H1 (cell line): ENCODE results near the gene LPP.

ENCODE experiments used
- BRCA1 ChIP-seq: IDR thresholded peaks from 2 replicates; pipeline ENCODE4 v1.6.1; 2012; ENCODE audit warnings: low read depth, low read length, improper control_type of control experiment
- CREB1 ChIP-seq: IDR thresholded peaks from 2 replicates; pipeline ENCODE4 v1.6.1; 2012; ENCODE audit warnings: inconsistent platforms
- EP300 ChIP-seq, 2 experiments: IDR thresholded peaks; 1 replicate in 1 of 2; 2 replicates in 1 of 2; pipeline ENCODE4 v1.6.1; 2011 to 2012; ENCODE audit warnings: low read depth in 2 of 2, low read length in 2 of 2, mild to moderate bottlenecking in 2 of 2, borderline replicate concordance in 1 of 2, inconsistent platforms in 1 of 2, moderate library complexity in 1 of 2
- EZH2 ChIP-seq: fragments of 200-600 bp; sonication (generic); IDR thresholded peaks from 2 replicates; pipeline ENCODE4 v1.7.1; 2012; ENCODE audit warnings: low read depth, mild to moderate bottlenecking, moderate library complexity, low read length, inconsistent platforms; ENCODE audit not compliant: severe bottlenecking
- JUN ChIP-seq: IDR thresholded peaks from 2 replicates; pipeline ENCODE4 v1.6.1; 2011; ENCODE audit warnings: low read depth, mild to moderate bottlenecking, improper control_type of control experiment, low read length
- MAFK ChIP-seq: IDR thresholded peaks from 2 replicates; pipeline ENCODE4 v1.6.1; 2012; ENCODE audit warnings: low read depth, mild to moderate bottlenecking, improper control_type of control experiment, low read length
- POLR2A ChIP-seq, 2 experiments: IDR thresholded peaks; 1 replicate in 1 of 2; 2 replicates in 1 of 2; pipeline ENCODE4 v1.6.1; 2011; ENCODE audit warnings: low read depth in 2 of 2, low read length in 2 of 2, mild to moderate bottlenecking in 2 of 2; ENCODE audit errors: control extremely low read depth in 1 of 2
- POLR2AphosphoS5 ChIP-seq: IDR thresholded peaks from 2 replicates; pipeline ENCODE4 v1.6.1; 2011; ENCODE audit warnings: low read depth, low read length
- RAD21 ChIP-seq, 2 experiments: IDR thresholded peaks in 1 of 2; conservative IDR thresholded peaks in 1 of 2; 2 replicates each; pipeline ENCODE4 v1.6.1; 2011; ENCODE audit warnings: low read depth in 2 of 2, low read length in 2 of 2, improper control_type of control experiment in 1 of 2, inconsistent platforms in 1 of 2, mild to moderate bottlenecking in 1 of 2, moderate library complexity in 1 of 2
- USF2 ChIP-seq: IDR thresholded peaks from 2 replicates; pipeline ENCODE4 v1.6.1; 2011; ENCODE audit warnings: low read length, improper control_type of control experiment
- TF ChIP-seq, protein P1 (sequence below): IDR thresholded peaks from 2 replicates; pipeline ENCODE4 v1.6.1; 2012; ENCODE audit warnings: inconsistent platforms
- TF ChIP-seq, protein P2 (sequence below), 3 experiments: IDR thresholded peaks; 1 replicate in 2 of 3; 2 replicates in 1 of 3; pipeline versions ENCODE4 v1.5.1 to v1.6.1; 2011; ENCODE audit warnings: low read length in 3 of 3, mild to moderate bottlenecking in 3 of 3, inconsistent platforms in 2 of 3, low read depth in 1 of 3, moderate library complexity in 1 of 3; ENCODE audit not compliant: insufficient read depth in 1 of 3; ENCODE audit errors: control extremely low read depth in 1 of 3
- TF ChIP-seq, protein P3 (sequence below): fragments of 300-600 bp; sonication (generic); IDR thresholded peaks from 2 replicates; pipeline ENCODE4 v1.7.1; 2012; ENCODE audit warnings: low read length, moderate library complexity, mild to moderate bottlenecking, inconsistent platforms; ENCODE audit not compliant: insufficient replicate concordance

- TF ChIP-seq RAD21 (IDR thresholded peaks at IDR 0.05 in 1 of 2, conservative IDR thresholded peaks at IDR 0.05 in 1 of 2; ENCODE audit: low read depth in 2 of 2, low read length in 2 of 2) = no peak
- no peak for TF ChIP-seq POLR2A (IDR thresholded peaks at IDR 0.05; ENCODE audit: control extremely low read depth in 1 of 2, low read depth in 2 of 2, low read length in 2 of 2)
- no peak for TF ChIP-seq BRCA1
- TF ChIP-seq POLR2AphosphoS5 = no peak
- TF ChIP-seq, protein P1, sequence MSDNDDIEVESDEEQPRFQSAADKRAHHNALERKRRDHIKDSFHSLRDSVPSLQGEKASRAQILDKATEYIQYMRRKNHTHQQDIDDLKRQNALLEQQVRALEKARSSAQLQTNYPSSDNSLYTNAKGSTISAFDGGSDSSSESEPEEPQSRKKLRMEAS = no peak
- TF ChIP-seq, protein P2, sequence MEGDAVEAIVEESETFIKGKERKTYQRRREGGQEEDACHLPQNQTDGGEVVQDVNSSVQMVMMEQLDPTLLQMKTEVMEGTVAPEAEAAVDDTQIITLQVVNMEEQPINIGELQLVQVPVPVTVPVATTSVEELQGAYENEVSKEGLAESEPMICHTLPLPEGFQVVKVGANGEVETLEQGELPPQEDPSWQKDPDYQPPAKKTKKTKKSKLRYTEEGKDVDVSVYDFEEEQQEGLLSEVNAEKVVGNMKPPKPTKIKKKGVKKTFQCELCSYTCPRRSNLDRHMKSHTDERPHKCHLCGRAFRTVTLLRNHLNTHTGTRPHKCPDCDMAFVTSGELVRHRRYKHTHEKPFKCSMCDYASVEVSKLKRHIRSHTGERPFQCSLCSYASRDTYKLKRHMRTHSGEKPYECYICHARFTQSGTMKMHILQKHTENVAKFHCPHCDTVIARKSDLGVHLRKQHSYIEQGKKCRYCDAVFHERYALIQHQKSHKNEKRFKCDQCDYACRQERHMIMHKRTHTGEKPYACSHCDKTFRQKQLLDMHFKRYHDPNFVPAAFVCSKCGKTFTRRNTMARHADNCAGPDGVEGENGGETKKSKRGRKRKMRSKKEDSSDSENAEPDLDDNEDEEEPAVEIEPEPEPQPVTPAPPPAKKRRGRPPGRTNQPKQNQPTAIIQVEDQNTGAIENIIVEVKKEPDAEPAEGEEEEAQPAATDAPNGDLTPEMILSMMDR (IDR thresholded peaks at IDR 0.05; ENCODE audit: control extremely low read depth in 1 of 3, insufficient read depth in 1 of 3, low read depth in 1 of 3, low read length in 3 of 3) = no peak
- TF ChIP-seq, protein P3, sequence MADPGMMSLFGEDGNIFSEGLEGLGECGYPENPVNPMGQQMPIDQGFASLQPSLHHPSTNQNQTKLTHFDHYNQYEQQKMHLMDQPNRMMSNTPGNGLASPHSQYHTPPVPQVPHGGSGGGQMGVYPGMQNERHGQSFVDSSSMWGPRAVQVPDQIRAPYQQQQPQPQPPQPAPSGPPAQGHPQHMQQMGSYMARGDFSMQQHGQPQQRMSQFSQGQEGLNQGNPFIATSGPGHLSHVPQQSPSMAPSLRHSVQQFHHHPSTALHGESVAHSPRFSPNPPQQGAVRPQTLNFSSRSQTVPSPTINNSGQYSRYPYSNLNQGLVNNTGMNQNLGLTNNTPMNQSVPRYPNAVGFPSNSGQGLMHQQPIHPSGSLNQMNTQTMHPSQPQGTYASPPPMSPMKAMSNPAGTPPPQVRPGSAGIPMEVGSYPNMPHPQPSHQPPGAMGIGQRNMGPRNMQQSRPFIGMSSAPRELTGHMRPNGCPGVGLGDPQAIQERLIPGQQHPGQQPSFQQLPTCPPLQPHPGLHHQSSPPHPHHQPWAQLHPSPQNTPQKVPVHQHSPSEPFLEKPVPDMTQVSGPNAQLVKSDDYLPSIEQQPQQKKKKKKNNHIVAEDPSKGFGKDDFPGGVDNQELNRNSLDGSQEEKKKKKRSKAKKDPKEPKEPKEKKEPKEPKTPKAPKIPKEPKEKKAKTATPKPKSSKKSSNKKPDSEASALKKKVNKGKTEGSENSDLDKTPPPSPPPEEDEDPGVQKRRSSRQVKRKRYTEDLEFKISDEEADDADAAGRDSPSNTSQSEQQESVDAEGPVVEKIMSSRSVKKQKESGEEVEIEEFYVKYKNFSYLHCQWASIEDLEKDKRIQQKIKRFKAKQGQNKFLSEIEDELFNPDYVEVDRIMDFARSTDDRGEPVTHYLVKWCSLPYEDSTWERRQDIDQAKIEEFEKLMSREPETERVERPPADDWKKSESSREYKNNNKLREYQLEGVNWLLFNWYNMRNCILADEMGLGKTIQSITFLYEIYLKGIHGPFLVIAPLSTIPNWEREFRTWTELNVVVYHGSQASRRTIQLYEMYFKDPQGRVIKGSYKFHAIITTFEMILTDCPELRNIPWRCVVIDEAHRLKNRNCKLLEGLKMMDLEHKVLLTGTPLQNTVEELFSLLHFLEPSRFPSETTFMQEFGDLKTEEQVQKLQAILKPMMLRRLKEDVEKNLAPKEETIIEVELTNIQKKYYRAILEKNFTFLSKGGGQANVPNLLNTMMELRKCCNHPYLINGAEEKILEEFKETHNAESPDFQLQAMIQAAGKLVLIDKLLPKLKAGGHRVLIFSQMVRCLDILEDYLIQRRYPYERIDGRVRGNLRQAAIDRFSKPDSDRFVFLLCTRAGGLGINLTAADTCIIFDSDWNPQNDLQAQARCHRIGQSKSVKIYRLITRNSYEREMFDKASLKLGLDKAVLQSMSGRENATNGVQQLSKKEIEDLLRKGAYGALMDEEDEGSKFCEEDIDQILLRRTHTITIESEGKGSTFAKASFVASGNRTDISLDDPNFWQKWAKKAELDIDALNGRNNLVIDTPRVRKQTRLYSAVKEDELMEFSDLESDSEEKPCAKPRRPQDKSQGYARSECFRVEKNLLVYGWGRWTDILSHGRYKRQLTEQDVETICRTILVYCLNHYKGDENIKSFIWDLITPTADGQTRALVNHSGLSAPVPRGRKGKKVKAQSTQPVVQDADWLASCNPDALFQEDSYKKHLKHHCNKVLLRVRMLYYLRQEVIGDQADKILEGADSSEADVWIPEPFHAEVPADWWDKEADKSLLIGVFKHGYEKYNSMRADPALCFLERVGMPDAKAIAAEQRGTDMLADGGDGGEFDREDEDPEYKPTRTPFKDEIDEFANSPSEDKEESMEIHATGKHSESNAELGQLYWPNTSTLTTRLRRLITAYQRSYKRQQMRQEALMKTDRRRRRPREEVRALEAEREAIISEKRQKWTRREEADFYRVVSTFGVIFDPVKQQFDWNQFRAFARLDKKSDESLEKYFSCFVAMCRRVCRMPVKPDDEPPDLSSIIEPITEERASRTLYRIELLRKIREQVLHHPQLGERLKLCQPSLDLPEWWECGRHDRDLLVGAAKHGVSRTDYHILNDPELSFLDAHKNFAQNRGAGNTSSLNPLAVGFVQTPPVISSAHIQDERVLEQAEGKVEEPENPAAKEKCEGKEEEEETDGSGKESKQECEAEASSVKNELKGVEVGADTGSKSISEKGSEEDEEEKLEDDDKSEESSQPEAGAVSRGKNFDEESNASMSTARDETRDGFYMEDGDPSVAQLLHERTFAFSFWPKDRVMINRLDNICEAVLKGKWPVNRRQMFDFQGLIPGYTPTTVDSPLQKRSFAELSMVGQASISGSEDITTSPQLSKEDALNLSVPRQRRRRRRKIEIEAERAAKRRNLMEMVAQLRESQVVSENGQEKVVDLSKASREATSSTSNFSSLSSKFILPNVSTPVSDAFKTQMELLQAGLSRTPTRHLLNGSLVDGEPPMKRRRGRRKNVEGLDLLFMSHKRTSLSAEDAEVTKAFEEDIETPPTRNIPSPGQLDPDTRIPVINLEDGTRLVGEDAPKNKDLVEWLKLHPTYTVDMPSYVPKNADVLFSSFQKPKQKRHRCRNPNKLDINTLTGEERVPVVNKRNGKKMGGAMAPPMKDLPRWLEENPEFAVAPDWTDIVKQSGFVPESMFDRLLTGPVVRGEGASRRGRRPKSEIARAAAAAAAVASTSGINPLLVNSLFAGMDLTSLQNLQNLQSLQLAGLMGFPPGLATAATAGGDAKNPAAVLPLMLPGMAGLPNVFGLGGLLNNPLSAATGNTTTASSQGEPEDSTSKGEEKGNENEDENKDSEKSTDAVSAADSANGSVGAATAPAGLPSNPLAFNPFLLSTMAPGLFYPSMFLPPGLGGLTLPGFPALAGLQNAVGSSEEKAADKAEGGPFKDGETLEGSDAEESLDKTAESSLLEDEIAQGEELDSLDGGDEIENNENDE = no peak
- TF ChIP-seq EZH2 = no peak
- TF ChIP-seq USF2 = no peak
- TF ChIP-seq CREB1 = no peak
- no peak for TF ChIP-seq JUN
- no peak for TF ChIP-seq EP300 (IDR thresholded peaks at IDR 0.05; ENCODE audit: borderline replicate concordance in 1 of 2, low read depth in 2 of 2, low read length in 2 of 2)
- no peak for TF ChIP-seq MAFK
Observed at GRCh38 chr3:188542196-188542595, 388.2 kb downstream of the LPP start.
